HCT116 (cell line): Measurements from ENCODE around the gene MRPS12. TPM values are rescaled to one million over a fixed set of nuclear protein-coding genes. Genes with fewer than 3 reads are reported as not detected.

Experiments used
- ATAC-seq: fragments of 200-7000 bp; cut with Tn5 transposase; 2 replicates; pipeline ENCODE4 v1.9.1; 2020; ENCODE audit warnings: mild to moderate bottlenecking, moderate library complexity
- BruUV-seq: library from RNA; stranded (reverse); fragments of 400-500 nt; replicated peaks from 2 replicates; lab custom pipeline; 2021; lab: Mats Ljungman, UMichigan
- CTCF ChIA-PET: fragments of 300-600 bp; sonication (Branson Sonifier 250); formaldehyde crosslinking; loops from one replicate; lab custom pipeline; 2021; ENCODE audit warnings: antibody characterized with exemption; lab: Charles Lee
- POLR2A ChIA-PET: fragments of 300-600, 350-600 bp; sonication (Branson Sonifier 250); formaldehyde crosslinking; loops from one replicate; lab custom pipeline; 2021; ENCODE audit warnings: antibody characterized with exemption; lab: Charles Lee
- RAD21 ChIA-PET, 2 experiments: fragments of 300-600 bp; sonication (Branson Sonifier 250); formaldehyde crosslinking; loops; one replicate each; lab custom pipeline; 2023; ENCODE audit warnings: low total read pairs in 2 of 2; ENCODE audit not compliant: uncharacterized antibody in 2 of 2, unreplicated experiment in 2 of 2, low non-redundant PET in 1 of 2; lab: Charles Lee
- DNase-seq: peaks from one replicate; pipeline ENCODE4 v3.0.0-alpha.2; 2010; ENCODE audit warnings: low read depth, low spot score
- H2AFZ ChIP-seq: fragments of 200-600 bp; shearing (Covaris generic), sonication (generic); 2 replicates; pipeline ENCODE4 v1.6.1; 2017; ENCODE audit warnings: low read depth, mixed run types, mixed read lengths, antibody characterized with exemption, low read length; ENCODE audit not compliant: poor library complexity, severe bottlenecking
- H3K27ac ChIP-seq: 2 replicates; pipeline ENCODE4 v1.5.1; 2012; ENCODE audit warnings: low read depth, low read length
- H3K27me3 ChIP-seq: fragments of 200-600 bp; sonication (generic); 2 replicates; pipeline ENCODE4 v1.6.1; 2016; ENCODE audit warnings: mixed run types, low read length, mixed read lengths; ENCODE audit not compliant: insufficient read depth
- H3K36me3 ChIP-seq, 2 experiments: fragments of 200-500 bp in 1 of 2; fragments of 200-600 bp in 1 of 2; sonication (Bioruptor generic) in 1 of 2; sonication (generic) in 1 of 2; 2 replicates each; pipeline versions ENCODE4 v1.5.1 to v1.6.1; 2014 to 2016; ENCODE audit warnings: low read length in 2 of 2, inconsistent platforms in 1 of 2, mixed read lengths in 1 of 2, mixed run types in 1 of 2; ENCODE audit not compliant: insufficient read depth in 2 of 2, control insufficient read depth in 1 of 2
- H3K4me1 ChIP-seq, 2 experiments: fragments of 200-600 bp in 1 of 2; sonication (generic) in 1 of 2; 2 replicates each; pipeline versions ENCODE4 v1.5.1 to v1.6.1; 2012 to 2017; ENCODE audit warnings: low read length in 2 of 2, inconsistent platforms in 1 of 2, mild to moderate bottlenecking in 1 of 2, mixed read lengths in 1 of 2, mixed run types in 1 of 2, moderate library complexity in 1 of 2; ENCODE audit not compliant: insufficient read depth in 2 of 2, control insufficient read depth in 1 of 2
- H3K4me2 ChIP-seq: fragments of 200-600 bp; sonication (generic); 2 replicates; pipeline ENCODE4 v1.6.1; 2017; ENCODE audit warnings: mixed run types, low read length, mixed read lengths
- H3K4me3 ChIP-seq, 2 experiments: fragments of 200-600 bp in 1 of 2; sonication (generic) in 1 of 2; replicated peaks in 1 of 2; 2 replicates each; pipeline ENCODE4 v1.5.1; 2011 to 2016; ENCODE audit warnings: low read length in 2 of 2, control low read depth in 1 of 2, low read depth in 1 of 2, mild to moderate bottlenecking in 1 of 2, mixed read lengths in 1 of 2, mixed run types in 1 of 2
- H3K79me2 ChIP-seq: fragments of 200-600 bp; sonication (generic); 2 replicates; pipeline ENCODE4 v1.6.1; 2017; ENCODE audit warnings: mild to moderate bottlenecking, mixed run types, low read length, moderate library complexity, mixed read lengths; ENCODE audit not compliant: insufficient read depth
- H3K9ac ChIP-seq: fragments of 200-600 bp; sonication (generic); 2 replicates; pipeline ENCODE4 v1.6.1; 2016; ENCODE audit warnings: low read length, mixed read lengths
- H3K9me2 ChIP-seq: fragments of 200-600 bp; sonication (generic), shearing (Covaris generic); 2 replicates; pipeline ENCODE4 v1.6.1; 2017; ENCODE audit warnings: mixed run types, mild to moderate bottlenecking, moderate library complexity; ENCODE audit not compliant: insufficient read depth
- H3K9me3 ChIP-seq, 2 experiments: fragments of 200-500 bp in 1 of 2; fragments of 200-600 bp in 1 of 2; sonication (Bioruptor generic) in 1 of 2; sonication (generic) in 1 of 2; 2 replicates each; pipeline ENCODE4 v1.6.1; 2014 to 2017; ENCODE audit warnings: low read length in 2 of 2, mixed read lengths in 2 of 2, inconsistent platforms in 1 of 2, low read depth in 1 of 2, mild to moderate bottlenecking in 1 of 2, mixed run types in 1 of 2, moderate library complexity in 1 of 2; ENCODE audit not compliant: control insufficient read depth in 1 of 2, insufficient read depth in 1 of 2
- H4K20me1 ChIP-seq: fragments of 200-600 bp; sonication (generic), shearing (Covaris generic); 2 replicates; pipeline ENCODE4 v1.6.1; 2017; ENCODE audit warnings: mixed run types, mild to moderate bottlenecking, moderate library complexity; ENCODE audit not compliant: insufficient read depth
- CEBPB ChIP-seq: IDR thresholded peaks from 2 replicates; pipeline ENCODE4 v1.6.1; 2012; ENCODE audit warnings: low read depth
- EGR1 ChIP-seq: IDR thresholded peaks from 2 replicates; pipeline ENCODE4 v1.6.1; 2012; ENCODE audit warnings: low read depth
- ELF1 ChIP-seq: IDR thresholded peaks from 2 replicates; pipeline ENCODE4 v1.6.1; 2012; ENCODE audit warnings: low read depth, borderline replicate concordance
- EZH2 ChIP-seq: fragments of 200-600 bp; sonication (generic); IDR thresholded peaks from 2 replicates; pipeline ENCODE4 v1.6.1; 2017; ENCODE audit warnings: antibody characterized with exemption, mixed run types
- JUND ChIP-seq: IDR thresholded peaks from 2 replicates; pipeline ENCODE4 v1.6.1; 2012
- POLR2A ChIP-seq: IDR thresholded peaks from 2 replicates; pipeline ENCODE4 v1.7.0; 2011; ENCODE audit warnings: borderline replicate concordance; ENCODE audit not compliant: insufficient read depth, insufficient read length; ENCODE audit errors: extremely low read depth
- POLR2AphosphoS5 ChIP-seq: IDR thresholded peaks from 2 replicates; pipeline ENCODE4 v1.6.1; 2011; ENCODE audit warnings: mild to moderate bottlenecking, low read depth, low read length, moderate library complexity
- RAD21 ChIP-seq: IDR thresholded peaks from 2 replicates; pipeline ENCODE4 v1.6.1; 2012; ENCODE audit warnings: low read depth, mild to moderate bottlenecking
- YY1 ChIP-seq: IDR thresholded peaks from 2 replicates; pipeline ENCODE4 v1.6.1; 2011; ENCODE audit warnings: low read length, low read depth, moderate library complexity, mild to moderate bottlenecking; ENCODE audit not compliant: insufficient replicate concordance; ENCODE audit errors: extremely low read depth
- ZFX ChIP-seq: fragments of 450-650 bp; IDR thresholded peaks from 2 replicates; pipeline ENCODE4 v1.6.1; 2017
- intact Hi-C: fragments of 100-400 bp; cut with micrococcal nuclease; formaldehyde crosslinking; loops from 2 replicates; pipeline ENCODE4 v1.10.0; 2022
- total RNA-seq: library from RNA; stranded (reverse); gene quantifications from one replicate; pipeline ENCODE4 v1.2.1, GENCODE V29; 2021; ENCODE audit not compliant: unreplicated experiment
- TF ChIP-seq, protein P1 (sequence below), 3 experiments: fragments of 200-600 bp in 1 of 3; sonication (generic) in 1 of 3; IDR thresholded peaks in 2 of 3; conservative IDR thresholded peaks in 1 of 3; 2 replicates each; pipeline ENCODE4 v1.5.1; 2012 to 2017; ENCODE audit warnings: low read depth in 2 of 3, low read length in 2 of 3, antibody characterized with exemption in 1 of 3, borderline replicate concordance in 1 of 3, control low read depth in 1 of 3, mild to moderate bottlenecking in 1 of 3, mixed read lengths in 1 of 3, mixed run types in 1 of 3, moderate library complexity in 1 of 3; ENCODE audit not compliant: insufficient read depth in 1 of 3
- TF ChIP-seq, protein P2 (sequence below): IDR thresholded peaks from 2 replicates; pipeline ENCODE4 v1.6.1; 2012
- TF ChIP-seq, protein P3 (sequence below): IDR thresholded peaks from 2 replicates; pipeline ENCODE4 v1.6.1; 2012

Gene MRPS12
- total RNA-seq, 1 experiment from 2014 or later: 97.7 TPM

DNA sequence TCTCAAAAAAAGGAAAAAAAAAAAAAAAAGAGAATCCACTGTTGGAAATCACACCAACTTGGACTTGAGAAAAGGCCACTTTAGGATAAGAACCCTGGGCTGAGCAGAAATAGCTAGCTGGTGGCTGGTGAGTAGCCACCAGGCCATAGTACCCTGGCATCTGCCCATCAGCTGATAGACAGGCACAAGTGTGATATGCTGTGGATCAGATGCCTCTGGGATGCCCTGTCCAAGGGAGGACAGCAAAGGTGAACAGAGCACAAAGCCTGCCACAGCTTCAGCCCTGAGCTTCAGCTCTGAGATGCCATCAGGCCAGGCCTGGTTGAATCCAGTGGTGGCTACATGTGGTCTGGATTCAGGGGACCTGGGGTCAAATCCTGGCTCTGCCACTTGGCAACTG lies 40.1 kb upstream of the MRPS12 start:
- Histone ChIP-seq H3K4me2 (no peak overlapping the region), H3K4me3 (no peak overlapping the region), H3K4me1 (peaks cover 0 to 5% of the 10 kb centered on the region in 2 experiments; a peak in 2 of 4 replicates), H3K9ac (no peak overlapping the region), H3K27ac (no peak overlapping the region), H3K9me3 (no peaks in the 10 kb centered on the region), H2AFZ (no peak overlapping the region), H3K9me2 (no peaks in the 10 kb centered on the region), H3K36me3 (no peaks in the 10 kb centered on the region), H4K20me1 (no peaks in the 10 kb centered on the region), H3K79me2 (no peaks in the 10 kb centered on the region), H3K27me3 (no peaks in the 10 kb centered on the region)
- no TSS peak for BruUV-seq
- ChIA-PET POLR2A (interaction anchor here (0.7 kb wide), 1 partner anchor 243 kb away, joined by 3 read pairs; the partner anchor contains the start of gene ACTN4), CTCF (no interaction called here), RAD21 (no interaction called here)
- TF ChIP-seq EGR1 (no peak), ZFX (no peak)
- ATAC-seq (no peak), DNase-seq (no peak)
- intact Hi-C loops: no loop called here

DNA sequence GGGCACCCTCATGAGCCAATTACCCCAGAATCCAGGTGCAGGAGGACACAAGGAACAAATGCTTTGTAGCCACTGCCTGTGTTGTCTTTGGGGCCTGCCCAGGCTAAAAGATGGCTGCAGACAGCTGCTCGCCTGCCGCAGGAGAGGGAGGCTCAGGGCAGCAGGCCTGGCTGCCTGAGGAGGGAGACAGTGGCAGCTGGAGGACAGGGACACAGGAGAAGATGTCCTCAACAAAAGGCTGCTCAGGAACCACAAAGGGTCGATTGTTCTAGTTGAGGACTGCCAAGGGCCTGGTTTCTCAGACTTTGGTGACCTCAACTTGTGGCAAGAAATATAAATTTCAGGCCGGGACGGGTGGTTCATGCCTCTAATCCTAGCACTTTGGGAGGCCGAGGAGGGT lies 39.0 kb upstream of the MRPS12 start:
- intact Hi-C loops: no loop called here
- Histone ChIP-seq H3K9ac (no peak overlapping the region), H3K36me3 (no peaks in the 10 kb centered on the region), H3K27ac (no peak overlapping the region), H3K9me3 (no peaks in the 10 kb centered on the region), H3K79me2 (no peaks in the 10 kb centered on the region), H3K4me1 (peaks cover 0 to 5% of the 10 kb centered on the region in 2 experiments; a peak in 2 of 4 replicates), H2AFZ (no peak overlapping the region), H3K4me3 (no peak overlapping the region), H4K20me1 (no peaks in the 10 kb centered on the region), H3K27me3 (no peaks in the 10 kb centered on the region), H3K9me2 (no peaks in the 10 kb centered on the region)
- RAD21 ChIA-PET: no interaction called here
- no peak for ATAC-seq
- POLR2A ChIA-PET: no interaction called here
- BruUV-seq: no TSS peak
- CTCF ChIA-PET: no interaction called here
- TF ChIP-seq, protein P1, sequence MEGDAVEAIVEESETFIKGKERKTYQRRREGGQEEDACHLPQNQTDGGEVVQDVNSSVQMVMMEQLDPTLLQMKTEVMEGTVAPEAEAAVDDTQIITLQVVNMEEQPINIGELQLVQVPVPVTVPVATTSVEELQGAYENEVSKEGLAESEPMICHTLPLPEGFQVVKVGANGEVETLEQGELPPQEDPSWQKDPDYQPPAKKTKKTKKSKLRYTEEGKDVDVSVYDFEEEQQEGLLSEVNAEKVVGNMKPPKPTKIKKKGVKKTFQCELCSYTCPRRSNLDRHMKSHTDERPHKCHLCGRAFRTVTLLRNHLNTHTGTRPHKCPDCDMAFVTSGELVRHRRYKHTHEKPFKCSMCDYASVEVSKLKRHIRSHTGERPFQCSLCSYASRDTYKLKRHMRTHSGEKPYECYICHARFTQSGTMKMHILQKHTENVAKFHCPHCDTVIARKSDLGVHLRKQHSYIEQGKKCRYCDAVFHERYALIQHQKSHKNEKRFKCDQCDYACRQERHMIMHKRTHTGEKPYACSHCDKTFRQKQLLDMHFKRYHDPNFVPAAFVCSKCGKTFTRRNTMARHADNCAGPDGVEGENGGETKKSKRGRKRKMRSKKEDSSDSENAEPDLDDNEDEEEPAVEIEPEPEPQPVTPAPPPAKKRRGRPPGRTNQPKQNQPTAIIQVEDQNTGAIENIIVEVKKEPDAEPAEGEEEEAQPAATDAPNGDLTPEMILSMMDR (IDR thresholded peaks at IDR 0.05 in 2 of 3, conservative IDR thresholded peaks at IDR 0.05 in 1 of 3; ENCODE audit: borderline replicate concordance in 1 of 3, insufficient read depth in 1 of 3, low read depth in 2 of 3, low read length in 2 of 3): no peak
- TF ChIP-seq EZH2: no peak
- TF ChIP-seq, protein P2, sequence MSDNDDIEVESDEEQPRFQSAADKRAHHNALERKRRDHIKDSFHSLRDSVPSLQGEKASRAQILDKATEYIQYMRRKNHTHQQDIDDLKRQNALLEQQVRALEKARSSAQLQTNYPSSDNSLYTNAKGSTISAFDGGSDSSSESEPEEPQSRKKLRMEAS: no peak
- no peak for TF ChIP-seq EGR1
- TF ChIP-seq CEBPB: no peak
- TF ChIP-seq, protein P3, sequence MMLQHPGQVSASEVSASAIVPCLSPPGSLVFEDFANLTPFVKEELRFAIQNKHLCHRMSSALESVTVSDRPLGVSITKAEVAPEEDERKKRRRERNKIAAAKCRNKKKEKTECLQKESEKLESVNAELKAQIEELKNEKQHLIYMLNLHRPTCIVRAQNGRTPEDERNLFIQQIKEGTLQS: no peak
- TF ChIP-seq RAD21: no peak
- no peak for TF ChIP-seq JUND
- no peak for TF ChIP-seq YY1
- TF ChIP-seq POLR2AphosphoS5: no peak
- no peak for TF ChIP-seq ELF1
- TF ChIP-seq POLR2A: no peak
- TF ChIP-seq, all 23 proteins: peak for 0
- H3K4me2 ChIP-seq: no peak overlapping the region
- no peak for DNase-seq
